SK-N-DZ (cell line): Measurements from ENCODE around the gene SYT2.
"Not testable (repeated sequence)": the region's sequence is repeated elsewhere in the genome, so short reads cannot be mapped to it uniquely, and the experiment has no call there.

Experiments used
- DNase-seq: peaks from one replicate; pipeline ENCODE4 v3.0.0-alpha.2; 2015; ENCODE audit warnings: low spot score

The SYT2 gene

GRCh38 chr1:202643397-202644218, 66.6 kb downstream of the SYT2 start:
- DNase-seq, result no peak

- DNase-seq, result no peak
These were observed 67.5 kb downstream of the SYT2 start for GRCh38 chr1:202642619-202643291.

GRCh38 chr1:202642212-202642611, 68.0 kb downstream of the SYT2 start:
- no peak for DNase-seq

- DNase-seq, result no peak
These were observed 70.8 kb downstream of the SYT2 start for GRCh38 chr1:202639500-202639899.

GRCh38 chr1:202638701-202639305, 71.5 kb downstream of the SYT2 start:
- DNase-seq, result not testable (repeated sequence)

- DNase-seq, result no peak
These were observed 72.1 kb downstream of the SYT2 start for GRCh38 chr1:202638019-202638700.

GRCh38 chr1:202637321-202638018, 72.8 kb downstream of the SYT2 start:
- not testable (repeated sequence) for DNase-seq

- not testable (repeated sequence) for DNase-seq
These were observed 74.1 kb downstream of the SYT2 start for GRCh38 chr1:202636171-202636570.

DNA sequence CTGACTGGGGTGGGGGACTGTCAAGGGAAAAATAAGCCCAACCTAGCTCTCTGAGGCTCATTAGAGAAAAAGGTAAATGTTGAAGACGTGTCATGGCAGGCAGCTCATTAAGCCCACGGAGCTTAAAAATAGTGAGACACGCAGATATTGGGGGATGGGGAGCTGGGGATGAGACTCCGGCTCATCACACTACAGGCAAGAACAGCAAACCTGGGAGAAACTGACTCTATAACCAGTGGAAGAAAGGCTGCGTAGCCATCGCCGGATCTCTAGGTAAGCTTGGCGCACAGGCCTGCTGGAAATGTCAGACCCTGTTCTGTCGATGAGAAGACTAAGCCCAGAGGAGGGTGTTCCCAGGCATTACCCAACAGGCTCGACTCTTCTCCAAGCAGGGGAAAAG, 78.0 kb downstream of the SYT2 start:
- no peak for DNase-seq

- DNase-seq, result no peak
These were observed 79.0 kb downstream of the SYT2 start for GRCh38 chr1:202631076-202631923.

DNA sequence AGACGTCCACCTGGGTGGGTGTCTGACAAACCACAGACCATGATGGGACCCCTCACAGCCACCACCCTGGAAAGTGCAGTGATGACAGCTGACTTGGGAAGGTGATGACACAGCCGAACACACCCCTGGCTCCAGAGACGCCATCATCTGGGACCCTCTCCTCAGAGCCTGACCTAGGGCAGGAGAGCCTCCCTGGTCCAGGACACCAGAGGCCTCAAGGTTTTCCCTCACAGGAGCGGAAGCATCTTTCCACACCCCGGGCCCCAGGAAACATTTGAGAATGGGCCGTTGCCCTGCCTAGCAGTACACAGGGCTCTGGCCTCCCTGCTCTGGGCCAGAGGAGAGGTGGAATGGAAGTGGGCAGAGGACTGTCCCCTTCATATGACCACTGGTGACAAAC, 79.7 kb downstream of the SYT2 start:
- DNase-seq, result no peak

DNA sequence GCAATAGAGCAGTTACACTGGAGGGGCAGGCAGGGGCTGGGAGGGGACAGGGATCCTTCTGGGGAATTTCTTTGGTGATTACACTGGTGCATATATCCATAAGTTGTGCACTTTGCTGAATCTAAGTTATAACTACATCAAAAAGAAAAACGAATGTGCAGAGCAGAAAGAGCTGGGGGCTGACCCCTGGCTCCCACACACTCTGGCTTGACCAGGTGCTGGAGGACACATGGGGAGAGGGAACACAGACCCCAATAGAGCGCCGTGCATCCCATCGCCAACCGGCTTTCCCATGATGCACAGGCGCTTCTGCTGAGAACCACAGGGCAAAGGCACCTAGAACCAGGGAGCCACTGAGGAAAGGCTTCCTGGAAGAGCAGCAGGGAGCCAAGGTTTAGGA, 80.2 kb downstream of the SYT2 start:
- DNase-seq, result not testable (repeated sequence)

- not testable (repeated sequence) for DNase-seq
These were observed 80.9 kb downstream of the SYT2 start for GRCh38 chr1:202629257-202629811.

DNA sequence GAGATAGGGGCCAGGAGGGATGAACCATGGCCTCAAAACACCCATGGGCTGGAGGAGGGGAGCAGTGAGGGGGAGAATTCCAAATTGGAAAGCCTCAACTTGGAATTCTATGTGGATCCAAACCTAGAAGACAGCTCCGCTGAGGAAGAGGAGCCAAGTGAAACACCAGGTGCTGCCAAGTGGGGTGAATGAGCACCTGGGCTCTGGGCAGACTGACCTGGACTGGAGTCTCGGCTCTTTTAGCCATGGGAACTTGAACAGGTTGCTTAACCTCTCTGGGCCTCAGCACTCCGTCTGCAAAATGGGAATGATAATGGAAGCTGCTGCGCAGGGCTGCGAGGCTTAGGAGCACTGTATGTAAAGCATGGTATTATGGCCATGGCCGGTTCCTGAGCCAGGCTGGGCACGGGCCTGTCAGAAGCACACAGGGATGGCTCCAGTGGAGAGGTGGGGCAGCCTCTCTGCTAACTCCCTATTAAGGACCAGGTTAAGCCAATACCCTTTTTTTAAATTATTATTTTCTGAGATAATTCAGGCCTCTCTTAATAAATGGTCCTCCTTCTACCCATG, 81.5 kb downstream of the SYT2 start:
- DNase-seq, result no peak

GRCh38 chr1:202627841-202628565, 82.3 kb downstream of the SYT2 start:
- DNase-seq, result no peak

GRCh38 chr1:202627036-202627435, 83.2 kb downstream of the SYT2 start:
- peak; percentile 45 for DNase-seq

DNA sequence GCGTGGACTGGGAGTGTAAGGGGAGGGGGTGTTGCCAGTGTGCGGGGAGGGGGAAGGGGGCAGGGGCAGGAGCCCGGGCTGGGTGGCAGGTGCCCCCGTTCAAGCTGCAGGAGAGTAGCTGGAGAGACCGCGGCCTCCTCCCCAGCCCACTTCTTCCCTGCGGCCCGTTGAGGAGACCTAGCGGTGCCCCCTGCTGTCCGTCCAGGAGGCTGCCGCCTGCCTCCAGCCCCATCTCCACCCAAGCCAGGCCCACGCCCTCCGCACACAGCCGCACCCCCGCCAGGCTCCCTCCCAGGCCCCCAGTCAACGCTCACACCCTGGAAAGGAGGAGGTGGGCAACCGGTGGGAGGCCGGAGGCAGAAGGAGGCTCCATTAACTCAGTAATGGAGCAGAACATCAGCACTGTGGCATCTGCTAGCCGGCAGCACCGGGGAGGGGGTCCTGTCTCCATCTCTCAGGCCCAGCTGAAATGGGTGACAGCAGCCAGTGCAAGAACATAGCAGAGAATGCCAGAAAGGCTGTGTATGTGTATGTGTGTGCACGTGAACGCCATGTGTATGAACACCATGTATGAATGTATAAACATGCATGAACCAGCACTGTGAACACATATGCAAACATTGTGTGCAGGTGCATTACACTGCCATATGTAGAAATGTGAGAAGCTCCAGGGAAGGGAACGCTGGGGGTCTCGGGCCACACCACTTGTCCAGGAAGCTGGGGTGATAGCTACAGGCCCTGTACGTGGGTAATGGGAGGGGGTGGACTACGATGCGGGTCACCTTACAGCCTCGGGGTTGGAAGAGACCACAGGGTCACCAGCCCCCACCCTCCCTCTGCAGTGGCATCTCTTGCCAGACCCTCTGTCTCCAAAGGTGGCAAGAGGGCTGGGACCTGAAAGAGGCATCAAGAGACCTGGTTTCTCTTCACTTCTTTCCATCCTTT, 84.6 kb downstream of the SYT2 start:
- DNase-seq, result peak; percentile 76

GRCh38 chr1:202624781-202625108, 85.5 kb downstream of the SYT2 start:
- DNase-seq, result peak; percentile 37
